Mesenchymal stem cell (in vitro differentiated cells and primary cell): ENCODE results near the gene ZNF646.
"Not testable (repeated sequence)": the region's sequence is repeated elsewhere in the genome, so short reads cannot be mapped to it uniquely, and the experiment has no call there.

Experiments used
- DNase-seq: peaks from one replicate; pipeline ENCODE4 v3.0.0-alpha.2; 2013
- H2AFZ ChIP-seq: one replicate; pipeline ENCODE4 v1.6.1; 2013; ENCODE audit warnings: low read depth, mild to moderate bottlenecking, control low read depth, inconsistent platforms, low read length, moderate library complexity
- H2AK5ac ChIP-seq: 2 replicates; pipeline ENCODE4 v1.6.1; 2013; ENCODE audit warnings: low read length, moderate library complexity, mild to moderate bottlenecking, inconsistent platforms; ENCODE audit not compliant: severe bottlenecking
- H2BK120ac ChIP-seq: one replicate; pipeline ENCODE4 v1.6.1; 2013; ENCODE audit warnings: low read depth, mild to moderate bottlenecking, inconsistent platforms, low read length, moderate library complexity
- H2BK12ac ChIP-seq, 2 experiments: one replicate each; pipeline ENCODE4 v1.6.1; 2013; ENCODE audit warnings: inconsistent platforms in 2 of 2, low read length in 2 of 2, mild to moderate bottlenecking in 2 of 2, moderate library complexity in 2 of 2, control low read depth in 1 of 2
- H2BK15ac ChIP-seq: one replicate; pipeline ENCODE4 v1.6.1; 2013; ENCODE audit warnings: mild to moderate bottlenecking, low read depth, inconsistent platforms; ENCODE audit not compliant: poor library complexity, severe bottlenecking
- H2BK5ac ChIP-seq: 2 replicates; pipeline ENCODE4 v1.6.1; 2013; ENCODE audit warnings: low read depth, mild to moderate bottlenecking, low read length, control low read depth, inconsistent platforms; ENCODE audit not compliant: poor library complexity, severe bottlenecking
- H3K14ac ChIP-seq, 2 experiments: one replicate each; pipeline ENCODE4 v1.6.1; 2013; ENCODE audit warnings: inconsistent platforms in 2 of 2, low read length in 2 of 2, control low read depth in 1 of 2, mild to moderate bottlenecking in 1 of 2, moderate library complexity in 1 of 2
- H3K18ac ChIP-seq, 2 experiments: one replicate each; pipeline ENCODE4 v1.6.1; 2013; ENCODE audit warnings: inconsistent platforms in 2 of 2, low read length in 2 of 2, control low read depth in 1 of 2, low read depth in 1 of 2, mild to moderate bottlenecking in 1 of 2
- H3K23ac ChIP-seq, 2 experiments: one replicate each; pipeline ENCODE4 v1.6.1; 2013; ENCODE audit warnings: inconsistent platforms in 2 of 2, low read length in 2 of 2, mild to moderate bottlenecking in 2 of 2, moderate library complexity in 2 of 2, control low read depth in 1 of 2
- H3K27ac ChIP-seq: 2 replicates; pipeline ENCODE4 v1.5.1; 2013; ENCODE audit warnings: mild to moderate bottlenecking, moderate library complexity, low read length, control low read depth, inconsistent platforms; ENCODE audit not compliant: poor library complexity, severe bottlenecking
- H3K27me3 ChIP-seq, 2 experiments: 2 replicates each; pipeline versions ENCODE4 v1.6.1 to v1.7.0; 2013; ENCODE audit warnings: low read length in 2 of 2, mild to moderate bottlenecking in 2 of 2, moderate library complexity in 2 of 2, control low read depth in 1 of 2, inconsistent platforms in 1 of 2; ENCODE audit not compliant: control insufficient read depth in 1 of 2, insufficient read depth in 1 of 2
- H3K36me3 ChIP-seq, 2 experiments: 2 replicates each; pipeline versions ENCODE4 v1.6.1 to v1.7.0; 2013; ENCODE audit warnings: low read length in 2 of 2, control low read depth in 1 of 2, inconsistent platforms in 1 of 2, low read depth in 1 of 2, mild to moderate bottlenecking in 1 of 2; ENCODE audit not compliant: insufficient read depth in 2 of 2, control insufficient read depth in 1 of 2
- H3K4ac ChIP-seq, 2 experiments: one replicate each; pipeline ENCODE4 v1.6.1; 2013; ENCODE audit warnings: inconsistent platforms in 2 of 2, low read length in 2 of 2, mild to moderate bottlenecking in 2 of 2, moderate library complexity in 2 of 2, control low read depth in 1 of 2, low read depth in 1 of 2
- H3K4me1 ChIP-seq: 2 replicates; pipeline ENCODE4 v1.6.1; 2013; ENCODE audit warnings: low read depth, low read length, control low read depth; ENCODE audit not compliant: control insufficient read depth, insufficient read depth
- H3K4me2 ChIP-seq: 2 replicates; pipeline ENCODE4 v1.6.1; 2013; ENCODE audit warnings: low read length, mild to moderate bottlenecking, inconsistent platforms; ENCODE audit not compliant: poor library complexity, severe bottlenecking
- H3K4me3 ChIP-seq, 2 experiments: 2 replicates each; pipeline versions ENCODE4 v1.5.1 to v1.7.0; 2013; ENCODE audit warnings: low read length in 2 of 2, mild to moderate bottlenecking in 2 of 2, control low read depth in 1 of 2, low read depth in 1 of 2; ENCODE audit not compliant: insufficient read depth in 1 of 2
- H3K79me1 ChIP-seq: replicated peaks from 2 replicates; pipeline ENCODE4 v1.6.1; 2013; ENCODE audit warnings: mild to moderate bottlenecking, control low read depth, low read length, inconsistent platforms; ENCODE audit not compliant: poor library complexity, severe bottlenecking
- H3K9ac ChIP-seq: 2 replicates; pipeline ENCODE4 v1.7.0; 2013; ENCODE audit warnings: mild to moderate bottlenecking, low read length, moderate library complexity
- H3K9me3 ChIP-seq: 2 replicates; pipeline ENCODE4 v1.7.0; 2013; ENCODE audit warnings: mild to moderate bottlenecking, low read length; ENCODE audit not compliant: control insufficient read depth
- H4K8ac ChIP-seq: one replicate; pipeline ENCODE4 v1.6.1; 2013; ENCODE audit warnings: inconsistent platforms, mild to moderate bottlenecking, low read length, moderate library complexity
- H4K91ac ChIP-seq: one replicate; pipeline ENCODE4 v1.6.1; 2013; ENCODE audit warnings: mild to moderate bottlenecking, low read length, inconsistent platforms
- WGBS: methylation state at CpG from one replicate; pipeline ENCODE4 v1.1.7; 2013; ENCODE audit warnings: mixed read lengths; 5-methylcytosine and 5-hydroxymethylcytosine counted together

The ZNF646 gene

GRCh38 chr16:31094424-31095120 lies 20.4 kb downstream of the ZNF646 start, which contains the start of gene VKORC1:
VKORC1 (minus strand) TSS chr16:31094797; CDS start chr16:31094729, 68 bp downstream.
- Histone ChIP-seq H3K27me3 (no peaks in the 10 kb centered on the region), H2BK120ac (no peak within 1 kb of the TSS), H3K9me3 (no peaks in the 10 kb centered on the region), H3K9ac (peak within 1 kb of the TSS; percentile 97), H3K23ac (peak within 1 kb of the TSS; percentile 48 to 49), H4K8ac (peak within 1 kb of the TSS; percentile 81), H3K18ac (peak within 1 kb of the TSS; percentile 77 to 91), H3K27ac (peak within 1 kb of the TSS; percentile 63), H3K4me2 (peak within 1 kb of the TSS; percentile 68), H2AFZ (peak within 1 kb of the TSS; percentile 97), H3K4me3 (peak within 1 kb of the TSS; percentile 92 to 100), H2BK5ac (no peak within 1 kb of the TSS), H3K79me1 (peaks cover 6% of the 10 kb centered on the region), H2BK15ac (no peak within 1 kb of the TSS), H4K91ac (peak within 1 kb of the TSS; percentile 82), H2BK12ac (peak within 1 kb of the TSS; percentile 15 to 75), H3K4ac (peak within 1 kb of the TSS; percentile 5 to 29), H3K36me3 (peaks cover 17 to 22% of the 10 kb centered on the region in 2 experiments), H3K14ac (peak within 1 kb of the TSS in 1 of 2 experiments; percentile 98), H3K4me1 (peaks cover 25% of the 10 kb centered on the region), H2AK5ac (no peak within 1 kb of the TSS)
- DNase-seq, result peak; percentile 98
- WGBS, result under 1% methylated on average over 67 of the region's 69 CpGs

GRCh38 chr16:31099860-31100638 lies 25.8 kb downstream of the ZNF646 start:
- H3K14ac ChIP-seq, result no peak overlapping the region
- WGBS, result 41% methylated on average over 4 of the region's 4 CpGs
- H3K9me3 ChIP-seq, result peaks cover 2% of the 10 kb centered on the region
- peaks cover 2% of the 10 kb centered on the region for H3K4me1 ChIP-seq
- peak overlapping the region; percentile 69 for H4K8ac ChIP-seq
- peak; percentile 63 for DNase-seq
- no peak overlapping the region for H3K27ac ChIP-seq
- no peak overlapping the region for H2AFZ ChIP-seq
- H3K27me3 ChIP-seq, result no peaks in the 10 kb centered on the region
- H2BK5ac ChIP-seq, result no peak overlapping the region
- no peaks in the 10 kb centered on the region for H3K36me3 ChIP-seq
- no peak overlapping the region for H2BK120ac ChIP-seq
- H3K79me1 ChIP-seq, result no peaks in the 10 kb centered on the region
- no peak overlapping the region for H3K23ac ChIP-seq
- H2AK5ac ChIP-seq, result no peak overlapping the region
- H3K4me2 ChIP-seq, result no peak overlapping the region
- no peak overlapping the region for H3K4ac ChIP-seq
- no peak overlapping the region for H2BK15ac ChIP-seq
- no peak overlapping the region for H4K91ac ChIP-seq
- no peak overlapping the region for H3K4me3 ChIP-seq
- peak overlapping the region in 1 of 2 experiments; percentile 33 for H2BK12ac ChIP-seq
- no peak overlapping the region for H3K9ac ChIP-seq
- no peak overlapping the region for H3K18ac ChIP-seq

GRCh38 chr16:31100876-31101641 lies 26.8 kb downstream of the ZNF646 start:
- not testable (repeated sequence) for H3K4me1 ChIP-seq, DNase-seq, H3K18ac ChIP-seq, H2AFZ ChIP-seq, H4K91ac ChIP-seq, H3K9ac ChIP-seq, H3K27ac ChIP-seq, H2BK15ac ChIP-seq, H3K4me2 ChIP-seq, H3K36me3 ChIP-seq, H3K79me1 ChIP-seq, H2AK5ac ChIP-seq, H4K8ac ChIP-seq, H2BK120ac ChIP-seq, H2BK5ac ChIP-seq, H3K9me3 ChIP-seq, H3K27me3 ChIP-seq, H3K4me3 ChIP-seq
- Histone ChIP-seq H3K14ac (peak overlapping the region in 1 of 2 experiments; percentile 55), H3K23ac (peak overlapping the region in 1 of 2 experiments; percentile 9), H3K4ac (peak overlapping the region in 1 of 2 experiments; percentile 49), H2BK12ac (peak overlapping the region in 1 of 2 experiments; percentile 21)
- WGBS, result 90% methylated on average over 10 of the region's 13 CpGs
